ENCODE results near the gene CDH23. TPM values are rescaled to one million over a fixed set of nuclear protein-coding genes. Genes with fewer than 3 reads are reported as not detected.

The CDH23 gene
- total and polyA plus RNA-seq, 9 of the 15 experiments (the other 6 are each of a cell fraction or from before 2014, with no cell fraction given) = 0.18 to 1.2 (median 0.47) TPM

DNA sequence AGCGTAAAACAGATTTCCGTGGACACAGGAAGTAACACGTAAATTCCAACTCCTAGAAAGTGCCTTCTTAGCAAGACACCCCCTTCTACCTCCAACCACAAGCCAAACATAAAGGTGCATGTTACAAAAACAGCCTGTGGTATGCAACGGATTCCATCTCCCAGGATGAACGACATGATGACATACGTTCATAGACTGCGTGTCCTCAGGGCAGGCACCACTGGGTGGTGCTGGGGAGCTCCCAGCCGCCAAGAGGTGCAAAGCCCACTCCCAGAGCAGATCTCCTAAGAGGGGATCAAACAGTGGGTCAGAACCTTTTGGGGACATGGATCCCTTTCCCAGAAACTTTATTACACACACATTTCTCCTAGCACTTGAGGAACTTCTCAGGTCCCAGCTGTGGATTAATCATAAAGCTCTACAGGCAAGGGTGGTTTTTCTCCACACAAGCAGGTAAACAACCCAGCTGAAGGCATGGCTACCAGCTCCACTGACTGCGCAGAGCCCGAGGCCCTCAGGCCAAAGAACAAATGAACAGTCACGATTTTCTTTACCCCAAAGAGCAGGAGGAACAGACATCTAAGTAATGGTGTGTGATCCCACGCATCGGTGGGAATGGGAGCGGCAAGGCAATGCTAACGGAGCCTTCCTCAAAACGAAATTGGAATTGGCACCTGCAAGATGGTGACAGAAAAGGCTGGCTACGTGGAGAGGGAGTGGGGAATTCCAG lies 440.5 kb downstream of the CDH23 start (continued):
- TF ChIP-seq ZNF407 (IDR thresholded peaks at IDR 0.05; ENCODE audit: low read depth) (no peak), ARID3B (CRISPR knock-in tag; IDR thresholded peaks at IDR 0.05; ENCODE audit: borderline replicate concordance) (no peak), ZNF384 (IDR thresholded peaks at IDR 0.05; ENCODE audit: low read depth, low read length) (0 out of 2 replicates have a peak, but pooled peaks have one; percentile 23), ZNF324 (CRISPR knock-in tag; IDR thresholded peaks at IDR 0.05) (no peak), ZNF75A (CRISPR knock-in tag; IDR thresholded peaks at IDR 0.05) (no peak), ZNF263 (CRISPR knock-in tag; IDR thresholded peaks at IDR 0.05; ENCODE audit: borderline replicate concordance) (no peak), SIN3A (IDR thresholded peaks at IDR 0.05; ENCODE audit: borderline replicate concordance in 2 of 2, control insufficient read depth in 1 of 2, low read depth in 2 of 2, low read length in 2 of 2) (0 out of 4 replicates have a peak, but pooled peaks of 1 of the 2 experiments have one; percentile 10), SMAD1 (IDR thresholded peaks at IDR 0.05; ENCODE audit: low read depth, low read length, partially characterized antibody) (no peak), BCL6 (CRISPR knock-in tag; IDR thresholded peaks at IDR 0.05) (no peak), PYGO2 (tag; IDR thresholded peaks at IDR 0.05) (no peak), ERF (CRISPR knock-in tag; IDR thresholded peaks at IDR 0.05) (no peak)
- TF ChIP-seq, protein P1, sequence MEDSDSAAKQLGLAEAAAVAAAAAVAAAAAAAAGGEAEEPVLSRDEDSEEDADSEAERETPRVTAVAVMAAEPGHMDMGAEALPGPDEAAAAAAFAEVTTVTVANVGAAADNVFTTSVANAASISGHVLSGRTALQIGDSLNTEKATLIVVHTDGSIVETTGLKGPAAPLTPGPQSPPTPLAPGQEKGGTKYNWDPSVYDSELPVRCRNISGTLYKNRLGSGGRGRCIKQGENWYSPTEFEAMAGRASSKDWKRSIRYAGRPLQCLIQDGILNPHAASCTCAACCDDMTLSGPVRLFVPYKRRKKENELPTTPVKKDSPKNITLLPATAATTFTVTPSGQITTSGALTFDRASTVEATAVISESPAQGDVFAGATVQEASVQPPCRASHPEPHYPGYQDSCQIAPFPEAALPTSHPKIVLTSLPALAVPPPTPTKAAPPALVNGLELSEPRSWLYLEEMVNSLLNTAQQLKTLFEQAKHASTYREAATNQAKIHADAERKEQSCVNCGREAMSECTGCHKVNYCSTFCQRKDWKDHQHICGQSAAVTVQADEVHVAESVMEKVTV (CRISPR knock-in tag; IDR thresholded peaks at IDR 0.05) = peak; percentile 59
